Tibial nerve (tissue), 4 donors: Measurements from ENCODE around the gene HIP1.

Experiments used
- CTCF ChIP-seq, 5 experiments: fragments of 200-600 bp in 3 of 5; fragments of 450-650 bp in 2 of 5; sonication (generic) in 3 of 5; IDR thresholded peaks; one replicate each; pipeline ENCODE4 v1.5.1; 2016 to 2019; ENCODE audit warnings: antibody characterized with exemption in 5 of 5, mild to moderate bottlenecking in 3 of 5, moderate library complexity in 2 of 5
- EP300 ChIP-seq, 2 donors: sonication (generic); formaldehyde crosslinking; IDR thresholded peaks; one replicate each; pipeline ENCODE4 v1.6.1; 2017; ENCODE audit warnings: antibody characterized with exemption in 2 of 2, mild to moderate bottlenecking in 1 of 2

GRCh38 chr7:75652788-75653187, 86.0 kb downstream of the HIP1 start:
- TF ChIP-seq CTCF (IDR thresholded peaks at IDR 0.05) (no peak), EP300 (IDR thresholded peaks at IDR 0.05) (no peak)
